Measurements from ENCODE around the gene CCRL2. TPM values are rescaled to one million over a fixed set of nuclear protein-coding genes. Genes with fewer than 3 reads are reported as not detected.

The CCRL2 gene
- total and polyA plus RNA-seq, 9 of the 15 experiments (the other 6 are each of a cell fraction or from before 2014, with no cell fraction given): 3.4 to 5.7 (median 4.0) TPM

- TF ChIP-seq, protein P1, sequence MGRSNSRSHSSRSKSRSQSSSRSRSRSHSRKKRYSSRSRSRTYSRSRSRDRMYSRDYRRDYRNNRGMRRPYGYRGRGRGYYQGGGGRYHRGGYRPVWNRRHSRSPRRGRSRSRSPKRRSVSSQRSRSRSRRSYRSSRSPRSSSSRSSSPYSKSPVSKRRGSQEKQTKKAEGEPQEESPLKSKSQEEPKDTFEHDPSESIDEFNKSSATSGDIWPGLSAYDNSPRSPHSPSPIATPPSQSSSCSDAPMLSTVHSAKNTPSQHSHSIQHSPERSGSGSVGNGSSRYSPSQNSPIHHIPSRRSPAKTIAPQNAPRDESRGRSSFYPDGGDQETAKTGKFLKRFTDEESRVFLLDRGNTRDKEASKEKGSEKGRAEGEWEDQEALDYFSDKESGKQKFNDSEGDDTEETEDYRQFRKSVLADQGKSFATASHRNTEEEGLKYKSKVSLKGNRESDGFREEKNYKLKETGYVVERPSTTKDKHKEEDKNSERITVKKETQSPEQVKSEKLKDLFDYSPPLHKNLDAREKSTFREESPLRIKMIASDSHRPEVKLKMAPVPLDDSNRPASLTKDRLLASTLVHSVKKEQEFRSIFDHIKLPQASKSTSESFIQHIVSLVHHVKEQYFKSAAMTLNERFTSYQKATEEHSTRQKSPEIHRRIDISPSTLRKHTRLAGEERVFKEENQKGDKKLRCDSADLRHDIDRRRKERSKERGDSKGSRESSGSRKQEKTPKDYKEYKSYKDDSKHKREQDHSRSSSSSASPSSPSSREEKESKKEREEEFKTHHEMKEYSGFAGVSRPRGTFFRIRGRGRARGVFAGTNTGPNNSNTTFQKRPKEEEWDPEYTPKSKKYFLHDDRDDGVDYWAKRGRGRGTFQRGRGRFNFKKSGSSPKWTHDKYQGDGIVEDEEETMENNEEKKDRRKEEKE (IDR thresholded peaks at IDR 0.05; ENCODE audit: borderline replicate concordance in 1 of 2, control insufficient read depth in 1 of 2, low read depth in 2 of 2, low read length in 1 of 2): no peak
- peak; percentile 98 for TF ChIP-seq MGA (IDR thresholded peaks at IDR 0.05)
- TF ChIP-seq ZNF217 (CRISPR knock-in tag; IDR thresholded peaks at IDR 0.05): no peak
- TF ChIP-seq ARNT (IDR thresholded peaks at IDR 0.05): peak; percentile 67 to 91; a peak in 3 of 4 replicates
- TF ChIP-seq AFF4 (CRISPR knock-in tag; IDR thresholded peaks at IDR 0.05): 0 out of 2 replicates have a peak, but pooled peaks have one; percentile 48
- no peak for TF ChIP-seq C11orf30 (IDR thresholded peaks at IDR 0.05; ENCODE audit: low read depth)
- TF ChIP-seq ZNF174 (CRISPR knock-in tag; IDR thresholded peaks at IDR 0.05): no peak
Measured at GRCh38 chr3:46406788-46407611, at the start of gene CCRL2, which contains the start of gene CCR5AS (continued).
